NCI-H2227 (cell line): ENCODE results near the gene SPATA33.
"Not testable (repeated sequence)": the region's sequence is repeated elsewhere in the genome, so short reads cannot be mapped to it uniquely, and the experiment has no call there.

Experiments
- DNase-seq: peaks from one replicate; lab custom pipeline; 2025; ENCODE audit not compliant: unreplicated experiment; lab: John Stamatoyannopoulos, UW

SPATA33 gene

GRCh38 chr16:89624777-89625761 lies 32.6 kb upstream of the SPATA33 start:
- no peak for DNase-seq

GRCh38 chr16:89629827-89630610 lies 27.6 kb upstream of the SPATA33 start:
- DNase-seq: no peak

GRCh38 chr16:89633064-89633631 lies 24.5 kb upstream of the SPATA33 start:
- no peak for DNase-seq

GRCh38 chr16:89634463-89635385 lies 22.9 kb upstream of the SPATA33 start:
- not testable (repeated sequence) for DNase-seq

- DNase-seq: no peak
Observed at GRCh38 chr16:89636663-89637062, 21.0 kb upstream of the SPATA33 start.

GRCh38 chr16:89637379-89637778 lies 20.3 kb upstream of the SPATA33 start:
- DNase-seq: no peak

GRCh38 chr16:89638455-89638854 lies 19.2 kb upstream of the SPATA33 start:
- DNase-seq: no peak

- DNase-seq: no peak
Observed at GRCh38 chr16:89639385-89639784, 18.3 kb upstream of the SPATA33 start.

- DNase-seq: no peak
Observed at GRCh38 chr16:89641458-89642119, 16.0 kb upstream of the SPATA33 start.

- no peak for DNase-seq
Observed at GRCh38 chr16:89642574-89642973, 15.1 kb upstream of the SPATA33 start.

- DNase-seq: no peak
Observed at GRCh38 chr16:89643769-89644300, 13.8 kb upstream of the SPATA33 start.

GRCh38 chr16:89645122-89645521 lies 12.5 kb upstream of the SPATA33 start:
- DNase-seq: no peak

GRCh38 chr16:89646270-89646669 lies 11.4 kb upstream of the SPATA33 start:
- no peak for DNase-seq

- no peak for DNase-seq
Observed at GRCh38 chr16:89646906-89647305, 10.7 kb upstream of the SPATA33 start.

GRCh38 chr16:89651584-89651983 lies 6.1 kb upstream of the SPATA33 start:
- DNase-seq: no peak

- no peak for DNase-seq
Observed at GRCh38 chr16:89653656-89654295, 3.9 kb upstream of the SPATA33 start.

GRCh38 chr16:89655062-89655643 lies 2.5 kb upstream of the SPATA33 start:
- DNase-seq: no peak

GRCh38 chr16:89656435-89657121 lies 1.1 kb upstream of the SPATA33 start:
- no peak for DNase-seq
